Endothelial cell of umbilical vein (primary cell): ENCODE measurements around the gene CDC14B. TPM values are rescaled to one million over a fixed set of nuclear protein-coding genes. Genes with fewer than 3 reads are reported as not detected.

ENCODE experiments used
- BruUV-seq: library from RNA; stranded (reverse); fragments of 400-500 nt; replicated peaks from 2 replicates; lab custom pipeline; 2021; lab: Mats Ljungman, UMichigan
- CTCF ChIA-PET: fragments of 300-600, 350-600 bp; sonication (Branson Sonifier 250); formaldehyde crosslinking; loops from one replicate; lab custom pipeline; 2021; ENCODE audit warnings: antibody characterized with exemption, inconsistent platforms; lab: Charles Lee
- POLR2A ChIA-PET: fragments of 300-600, 350-600 bp; sonication (Branson Sonifier 250); formaldehyde crosslinking; loops from one replicate; lab custom pipeline; 2021; ENCODE audit warnings: antibody characterized with exemption, inconsistent platforms; lab: Charles Lee
- DNase-seq: peaks from one replicate; pipeline ENCODE4 v3.0.0-alpha.2; 2011; ENCODE audit warnings: low read depth, low spot score
- FAIRE-seq: peaks from 2 replicates; lab custom pipeline; 2011; peaks lifted over from hg19 to GRCh38; lab: Jason Lieb, UNC
- H2AFZ ChIP-seq: 2 replicates; pipeline ENCODE4 v1.6.0; 2012; ENCODE audit warnings: low read depth, low read length, control low read depth, inconsistent platforms
- H3K27ac ChIP-seq: 2 replicates; pipeline ENCODE4 v1.5.1; 2011; ENCODE audit warnings: low read depth, mild to moderate bottlenecking, control low read depth, low read length, moderate library complexity; ENCODE audit not compliant: insufficient read depth
- H3K27me3 ChIP-seq, 2 experiments: 2 replicates each; pipeline versions ENCODE4 v1.6.0 to v1.6.1; 2011; ENCODE audit warnings: low read length in 2 of 2, mixed read lengths in 1 of 2; ENCODE audit not compliant: control insufficient read depth in 2 of 2, insufficient read depth in 2 of 2
- H3K36me3 ChIP-seq, 2 experiments: 2 replicates in 1 of 2; 3 replicates in 1 of 2; pipeline ENCODE4 v1.5.1; 2011; ENCODE audit warnings: low read length in 2 of 2, mild to moderate bottlenecking in 1 of 2, moderate library complexity in 1 of 2; ENCODE audit not compliant: control insufficient read depth in 2 of 2, insufficient read depth in 2 of 2; ENCODE audit errors: extremely low read depth in 1 of 2
- H3K4me1 ChIP-seq: 3 replicates; pipeline ENCODE4 v1.5.1; 2011; ENCODE audit warnings: mild to moderate bottlenecking, low read length; ENCODE audit not compliant: control insufficient read depth, insufficient read depth; ENCODE audit errors: extremely low read depth
- H3K4me2 ChIP-seq: 2 replicates; pipeline ENCODE4 v1.6.1; 2011; ENCODE audit warnings: low read length, control low read depth, mixed read lengths; ENCODE audit not compliant: insufficient read depth
- H3K4me3 ChIP-seq, 3 experiments: fragments of 200-600 bp in 1 of 3; sonication (generic), shearing (Covaris generic) in 1 of 3; replicated peaks in 1 of 3; 2 replicates each; pipeline ENCODE4 v1.5.1; 2011 to 2016; ENCODE audit warnings: control low read depth in 3 of 3, low read length in 3 of 3, mild to moderate bottlenecking in 2 of 3, inconsistent platforms in 1 of 3, low read depth in 1 of 3, moderate library complexity in 1 of 3; ENCODE audit not compliant: insufficient read depth in 1 of 3
- H3K79me2 ChIP-seq: 2 replicates; pipeline ENCODE4 v1.6.0; 2012; ENCODE audit warnings: low read length, inconsistent platforms; ENCODE audit not compliant: control insufficient read depth, insufficient read depth
- H3K9ac ChIP-seq: replicated peaks from 2 replicates; pipeline ENCODE3; 2011; ENCODE audit warnings: low read length, control low read depth; ENCODE audit not compliant: insufficient read depth; ENCODE audit errors: extremely low read depth
- H3K9me1 ChIP-seq: replicated peaks from 3 replicates; pipeline ENCODE4 v1.6.0; 2011; ENCODE audit warnings: mild to moderate bottlenecking, low read length; ENCODE audit not compliant: control insufficient read depth, insufficient read depth; ENCODE audit errors: extremely low read depth
- H3K9me3 ChIP-seq: replicated peaks from 2 replicates; pipeline ENCODE4 v1.5.1; 2012; ENCODE audit warnings: low read length, inconsistent platforms; ENCODE audit not compliant: control insufficient read depth, insufficient read depth
- H4K20me1 ChIP-seq: replicated peaks from 2 replicates; pipeline ENCODE3; 2011; ENCODE audit warnings: mild to moderate bottlenecking, low read length; ENCODE audit not compliant: control insufficient read depth, insufficient read depth; ENCODE audit errors: extremely low read depth
- EZH2 ChIP-seq: IDR thresholded peaks from 2 replicates; pipeline ENCODE4 v1.6.1; 2012; ENCODE audit warnings: borderline replicate concordance, low read depth, mild to moderate bottlenecking, moderate library complexity, low read length, inconsistent platforms; ENCODE audit not compliant: severe bottlenecking
- FOS ChIP-seq: IDR thresholded peaks from 2 replicates; pipeline ENCODE4 v1.6.1; 2011; ENCODE audit warnings: mild to moderate bottlenecking, low read length, moderate library complexity, borderline replicate concordance; ENCODE audit not compliant: insufficient read depth
- GATA2 ChIP-seq: IDR thresholded peaks from 2 replicates; pipeline ENCODE4 v1.7.0; 2011; ENCODE audit warnings: low read depth, mild to moderate bottlenecking, moderate library complexity, mixed read lengths, low read length; ENCODE audit not compliant: insufficient read length, insufficient read depth
- JUN ChIP-seq: IDR thresholded peaks from 2 replicates; pipeline ENCODE4 v1.6.1; 2011; ENCODE audit warnings: borderline replicate concordance, low read depth; ENCODE audit not compliant: insufficient read length, insufficient read depth
- MYC ChIP-seq: IDR thresholded peaks from one replicate; pipeline ENCODE4 v1.6.1; 2011; ENCODE audit warnings: mild to moderate bottlenecking, low read depth, low read length
- POLR2A ChIP-seq: IDR thresholded peaks from 2 replicates; pipeline ENCODE4 v1.6.1; 2012; ENCODE audit warnings: low read depth, mild to moderate bottlenecking, control low read depth, low read length
- POLR2AphosphoS5 ChIP-seq: IDR thresholded peaks from 2 replicates; pipeline ENCODE4 v1.6.1; 2012; ENCODE audit warnings: low read depth, mild to moderate bottlenecking, control low read depth, low read length, moderate library complexity; ENCODE audit not compliant: insufficient read depth
- dilution Hi-C: fragments of 300-500 bp; cut with MboI; formaldehyde crosslinking; loops from one replicate; pipeline ENCODE4 v1.15.0; 2019; ENCODE audit warnings: low sequenced_read_pairs; ENCODE audit not compliant: extremely low pct_ligation_motif_present
- intact Hi-C: fragments of 100-400 bp; cut with micrococcal nuclease; formaldehyde crosslinking; loops from one replicate; pipeline ENCODE4 v1.10.0; 2022
- polyA plus RNA-seq, 4 experiments: library from polyadenylated mRNA; depleted of rRNA in 3 of 4; stranded (reverse) in 3 of 4; unstranded in 1 of 4; fragments of >200 nt; gene quantifications; 2 replicates each; pipeline versions ENCODE4 v1.2.1 to v1.2.3, GENCODE V29; 2011 to 2012; ENCODE audit warnings: missing spikeins in 1 of 4
- total RNA-seq: library from RNA; stranded (reverse); gene quantifications from 2 replicates; pipeline ENCODE4 v1.2.3, GENCODE V29; 2021
- TF ChIP-seq, protein P1 (sequence below), 2 donors: IDR thresholded peaks; 1 replicate in 1 of 2; 2 replicates in 1 of 2; pipeline ENCODE4 v1.5.1; 2011; ENCODE audit warnings: low read length in 2 of 2, mild to moderate bottlenecking in 2 of 2, moderate library complexity in 2 of 2, control low read depth in 1 of 2, inconsistent platforms in 1 of 2, low read depth in 1 of 2; ENCODE audit not compliant: insufficient read depth in 1 of 2; ENCODE audit errors: extremely low read depth in 1 of 2
- TF ChIP-seq, protein P2 (sequence below): IDR thresholded peaks from 2 replicates; pipeline ENCODE4 v1.6.1; 2011; ENCODE audit not compliant: insufficient read depth, insufficient read length

The CDC14B gene
- total and polyA plus RNA-seq, 2 donors (not counting 3 experiments of a cell fraction or from before 2014, with no cell fraction given), result 0.39 to 0.93 TPM

DNA sequence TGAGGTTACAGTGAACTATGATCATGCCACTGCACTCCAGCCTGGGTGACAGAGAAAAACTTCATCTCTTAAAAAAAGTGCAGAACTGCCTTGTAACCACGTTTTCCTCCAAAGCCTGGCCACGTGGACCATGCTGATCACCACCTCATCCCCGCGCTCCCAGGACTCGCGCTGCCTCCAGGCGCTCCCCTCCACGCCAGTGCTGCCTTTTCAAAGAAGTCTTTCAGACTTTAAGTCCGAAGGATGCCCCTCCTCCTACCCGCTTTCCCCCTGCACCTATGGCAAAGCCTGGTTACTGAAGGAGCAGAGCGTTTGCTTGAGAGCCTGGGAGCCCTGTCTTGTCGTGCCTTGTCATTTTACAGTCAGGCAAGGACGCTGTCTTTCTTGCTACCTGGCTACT lies 125.9 kb downstream of the CDC14B start:
- ChIA-PET POLR2A (no interaction called here), CTCF (no interaction called here)
- Histone ChIP-seq H3K36me3 (peaks cover 1 to 3% of the 10 kb centered on the region in 2 experiments), H2AFZ (no peak overlapping the region), H3K27ac (no peak overlapping the region), H3K9ac (no peak overlapping the region), H3K4me1 (no peaks in the 10 kb centered on the region), H3K79me2 (no peaks in the 10 kb centered on the region), H3K4me3 (no peak overlapping the region), H3K9me3 (no peaks in the 10 kb centered on the region), H3K9me1 (no peaks in the 10 kb centered on the region), H3K4me2 (no peak overlapping the region), H3K27me3 (no peaks in the 10 kb centered on the region), H4K20me1 (no peaks in the 10 kb centered on the region)
- FAIRE-seq (no peak), DNase-seq (no peak)
- BruUV-seq, result no TSS peak
- TF ChIP-seq JUN (no peak), EZH2 (no peak), GATA2 (no peak), FOS (no peak), MYC (no peak), POLR2AphosphoS5 (no peak), POLR2A (no peak)
- TF ChIP-seq, protein P1, sequence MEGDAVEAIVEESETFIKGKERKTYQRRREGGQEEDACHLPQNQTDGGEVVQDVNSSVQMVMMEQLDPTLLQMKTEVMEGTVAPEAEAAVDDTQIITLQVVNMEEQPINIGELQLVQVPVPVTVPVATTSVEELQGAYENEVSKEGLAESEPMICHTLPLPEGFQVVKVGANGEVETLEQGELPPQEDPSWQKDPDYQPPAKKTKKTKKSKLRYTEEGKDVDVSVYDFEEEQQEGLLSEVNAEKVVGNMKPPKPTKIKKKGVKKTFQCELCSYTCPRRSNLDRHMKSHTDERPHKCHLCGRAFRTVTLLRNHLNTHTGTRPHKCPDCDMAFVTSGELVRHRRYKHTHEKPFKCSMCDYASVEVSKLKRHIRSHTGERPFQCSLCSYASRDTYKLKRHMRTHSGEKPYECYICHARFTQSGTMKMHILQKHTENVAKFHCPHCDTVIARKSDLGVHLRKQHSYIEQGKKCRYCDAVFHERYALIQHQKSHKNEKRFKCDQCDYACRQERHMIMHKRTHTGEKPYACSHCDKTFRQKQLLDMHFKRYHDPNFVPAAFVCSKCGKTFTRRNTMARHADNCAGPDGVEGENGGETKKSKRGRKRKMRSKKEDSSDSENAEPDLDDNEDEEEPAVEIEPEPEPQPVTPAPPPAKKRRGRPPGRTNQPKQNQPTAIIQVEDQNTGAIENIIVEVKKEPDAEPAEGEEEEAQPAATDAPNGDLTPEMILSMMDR (IDR thresholded peaks at IDR 0.05; ENCODE audit: extremely low read depth in 1 of 2, insufficient read depth in 1 of 2, low read depth in 1 of 2, low read length in 2 of 2), result no peak
- TF ChIP-seq, protein P2, sequence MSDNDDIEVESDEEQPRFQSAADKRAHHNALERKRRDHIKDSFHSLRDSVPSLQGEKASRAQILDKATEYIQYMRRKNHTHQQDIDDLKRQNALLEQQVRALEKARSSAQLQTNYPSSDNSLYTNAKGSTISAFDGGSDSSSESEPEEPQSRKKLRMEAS, result no peak
- dilution Hi-C loops, result no loop called here
- intact Hi-C loops, result no loop called here
